Measurements from ENCODE around the gene AHNAK.
"Not testable (repeated sequence)": the region's sequence is repeated elsewhere in the genome, so short reads cannot be mapped to it uniquely, and the experiment has no call there.

The AHNAK gene

DNA sequence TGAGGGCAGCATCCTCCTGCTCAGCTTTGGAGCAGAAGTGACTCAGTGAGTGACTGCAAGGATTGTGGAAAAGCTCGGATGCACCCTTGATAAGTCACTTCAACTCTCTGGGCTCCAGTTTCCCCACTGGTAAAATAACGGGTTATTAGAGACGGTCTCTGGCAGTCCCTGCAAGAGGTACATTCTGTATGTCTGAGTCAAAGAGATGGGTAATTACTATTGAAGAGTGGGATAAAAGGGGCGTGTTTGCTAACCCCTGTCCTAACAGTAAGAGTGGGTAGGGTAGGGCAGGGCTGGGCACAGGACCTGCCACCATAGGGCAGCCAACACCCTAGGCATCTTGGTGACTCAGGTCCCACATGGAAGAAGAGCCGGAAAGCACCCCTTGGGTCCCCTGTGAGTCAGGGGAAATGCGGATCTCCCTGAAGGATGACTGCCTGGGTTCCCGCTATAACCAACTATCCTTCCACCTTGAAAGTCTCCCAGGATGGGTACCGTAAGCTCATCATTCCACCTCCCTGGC lies 7.3 kb upstream of the AHNAK start:
- DNase-seq (ENCODE audit: low read depth in 2 of 3, low spot score in 2 of 3): no peak

DNA sequence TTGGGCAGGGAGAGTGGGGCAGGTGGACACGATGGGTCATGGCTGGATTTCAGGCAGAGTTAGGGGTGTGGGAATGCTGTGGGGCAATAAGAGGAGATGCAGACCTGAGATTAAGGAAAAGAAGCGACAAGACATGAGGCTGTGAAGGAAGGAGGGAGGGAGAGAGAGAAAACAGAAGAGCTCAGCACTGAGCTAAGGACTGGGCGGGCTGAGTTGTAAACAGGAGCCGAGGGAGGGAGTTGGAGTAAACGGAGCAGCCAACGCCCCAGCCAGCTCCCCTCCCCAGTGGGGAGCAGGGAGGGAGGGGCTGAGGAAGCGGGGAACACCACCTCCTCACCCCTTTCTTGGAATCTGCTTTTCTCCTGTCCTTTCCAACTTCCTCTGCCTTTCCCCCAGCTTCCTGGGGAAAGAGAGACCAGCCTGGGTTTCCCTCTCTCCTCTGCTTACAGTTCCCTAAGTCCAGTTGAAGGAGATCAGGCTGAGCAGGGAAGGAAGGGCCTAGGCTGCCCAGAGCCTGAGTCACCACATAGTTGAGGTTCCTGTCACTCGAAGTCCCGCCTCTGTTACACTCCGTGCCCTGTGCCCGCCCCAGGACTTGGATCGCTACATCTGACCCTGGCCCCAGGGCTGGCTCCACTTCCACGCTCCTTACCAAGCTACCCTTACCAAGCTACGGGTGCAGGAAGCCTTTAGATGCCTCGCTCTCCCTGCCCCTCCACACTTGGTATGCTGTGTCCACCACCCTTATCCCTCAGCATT lies 6.7 kb upstream of the AHNAK start:
- DNase-seq (ENCODE audit: low read depth in 2 of 3, low spot score in 2 of 3): no peak

- DNase-seq (ENCODE audit: low read depth in 2 of 3, low spot score in 2 of 3): no peak
Measured at GRCh38 chr11:62552485-62553079, 6.0 kb upstream of the AHNAK start.

- not testable (repeated sequence) for DNase-seq (ENCODE audit: low read depth in 2 of 3, low spot score in 2 of 3)
Measured at GRCh38 chr11:62550478-62550877, 3.9 kb upstream of the AHNAK start.

DNA sequence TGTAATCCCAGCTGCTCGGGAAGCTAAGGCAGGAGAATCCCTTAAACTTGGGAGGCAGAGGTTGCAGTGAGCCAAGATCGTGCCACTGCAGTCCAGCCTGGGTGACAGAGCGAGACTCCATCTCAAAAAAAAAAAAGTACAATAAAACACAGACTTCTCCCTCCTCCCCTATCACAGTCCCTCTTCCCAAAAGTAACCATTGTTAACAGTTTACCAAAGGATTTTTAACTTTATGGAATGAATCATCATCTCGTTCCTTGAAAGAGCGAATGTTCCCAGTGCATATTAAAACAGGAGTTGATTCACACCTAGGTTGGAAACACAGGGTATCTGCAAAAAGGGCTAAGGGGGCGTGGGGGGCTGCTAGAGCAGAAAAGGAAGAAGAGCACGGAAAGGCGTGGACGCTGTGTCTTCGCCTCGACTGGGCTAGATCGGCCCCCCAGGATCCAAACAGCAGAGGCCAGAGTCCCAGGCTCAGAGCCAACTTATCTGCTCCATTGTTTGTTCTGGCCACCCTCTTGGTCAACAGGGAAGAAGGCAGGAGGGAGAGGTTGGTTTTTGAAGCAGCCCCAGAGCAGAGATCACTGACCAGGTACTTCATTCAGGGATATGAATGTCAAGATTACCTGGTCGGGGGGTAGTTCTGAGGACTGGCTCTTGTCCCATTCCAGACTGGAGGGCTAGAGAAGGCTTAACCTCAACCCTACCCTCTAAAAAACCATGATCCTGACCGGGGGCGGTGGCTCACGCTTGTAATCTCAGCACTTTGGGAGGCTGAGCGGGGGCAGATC lies 2.1 kb upstream of the AHNAK start:
- no peak for DNase-seq (ENCODE audit: low read depth in 2 of 3, low spot score in 2 of 3)

GRCh38 chr11:62547691-62548281 lies 1.2 kb upstream of the AHNAK start:
- no peak for DNase-seq (ENCODE audit: low read depth in 2 of 3, low spot score in 2 of 3)

- no peak for DNase-seq (ENCODE audit: low read depth in 2 of 3, low spot score in 2 of 3)
Measured at GRCh38 chr11:62546929-62547625, 471 bp upstream of the AHNAK start.

DNA sequence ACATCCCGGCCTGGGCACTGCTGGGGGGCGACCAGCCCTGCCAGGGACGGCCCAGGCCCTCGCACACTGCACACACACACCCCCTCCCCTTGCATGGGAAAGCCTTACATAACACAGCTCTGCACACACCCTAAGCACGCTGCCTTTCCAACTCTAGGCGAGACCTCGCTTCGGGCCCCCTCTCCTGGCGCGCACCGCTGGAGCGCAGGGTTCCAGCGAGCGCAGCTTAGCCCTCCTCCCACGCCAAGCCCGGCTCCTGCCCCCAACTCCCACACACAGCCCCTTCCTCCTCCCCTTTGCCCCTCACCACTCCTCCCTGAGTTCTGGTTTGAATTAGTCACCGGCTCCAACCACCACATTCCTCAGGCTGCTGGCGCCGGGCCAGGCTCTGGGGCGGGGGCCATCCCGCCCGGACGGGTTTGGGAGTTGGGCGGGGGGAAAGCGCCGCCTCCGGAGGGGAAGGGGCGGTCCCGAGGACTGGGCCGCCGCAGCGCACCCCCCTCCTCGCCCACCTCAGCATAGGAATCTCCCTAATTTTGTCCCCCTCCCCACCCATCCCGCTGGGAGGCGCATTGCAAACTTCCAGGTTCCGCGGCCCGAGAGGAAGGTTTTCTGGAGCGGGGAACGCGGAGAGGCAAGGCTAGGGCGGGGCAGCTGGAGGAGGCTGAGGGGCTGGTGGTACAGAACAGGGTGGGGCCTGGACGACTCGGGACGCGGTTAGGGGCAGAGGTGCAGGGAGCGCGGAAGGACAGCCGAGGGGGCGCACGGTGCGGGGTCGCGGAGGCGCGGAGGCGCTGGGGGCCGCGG lies 966 bp downstream of the AHNAK start:
- DNase-seq (ENCODE audit: low read depth in 2 of 3, low spot score in 2 of 3): peak in 1 of 3 experiments; percentile 40

DNA sequence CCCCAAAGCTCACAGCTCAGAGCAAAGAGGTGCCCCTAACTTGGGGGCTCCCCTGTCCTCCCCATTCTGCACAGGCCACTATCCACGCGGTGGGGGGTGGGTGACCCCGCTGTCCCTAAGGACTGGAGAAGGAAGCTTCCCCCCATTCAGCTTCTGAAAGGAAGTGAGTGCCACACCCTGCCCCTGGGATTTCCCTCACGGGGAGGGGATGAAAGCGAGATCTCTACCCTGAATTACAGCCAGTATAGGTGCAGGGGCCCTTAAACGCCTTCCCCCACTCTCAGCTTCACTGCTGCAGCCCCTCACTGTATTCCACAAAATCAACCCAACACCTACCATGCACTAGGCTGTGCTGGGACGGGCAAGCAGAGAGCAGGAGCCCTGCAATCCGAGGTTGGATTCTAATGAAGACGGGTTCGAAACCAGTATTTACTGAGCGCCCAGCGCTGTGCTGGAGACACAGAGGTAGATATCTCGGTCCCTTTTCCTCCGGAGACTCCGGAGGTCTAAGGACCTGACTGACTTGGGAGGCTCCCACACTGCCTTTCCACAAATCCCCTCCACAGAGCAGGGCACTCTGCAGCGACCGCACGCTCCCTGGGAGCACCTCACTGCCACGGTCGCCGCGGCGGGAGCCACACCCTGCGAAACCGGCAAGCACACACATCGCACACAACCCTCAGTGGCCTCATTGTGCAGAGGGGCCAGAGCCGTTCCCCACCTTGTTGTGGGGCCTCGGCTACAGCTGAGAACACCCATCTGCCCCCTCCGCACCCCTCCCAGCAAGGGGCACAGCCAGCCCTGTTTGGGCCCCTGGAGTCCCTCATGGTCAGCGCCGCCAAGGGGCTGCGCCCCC lies 1.8 kb downstream of the AHNAK start:
- no peak for DNase-seq (ENCODE audit: low read depth in 2 of 3, low spot score in 2 of 3)

DNA sequence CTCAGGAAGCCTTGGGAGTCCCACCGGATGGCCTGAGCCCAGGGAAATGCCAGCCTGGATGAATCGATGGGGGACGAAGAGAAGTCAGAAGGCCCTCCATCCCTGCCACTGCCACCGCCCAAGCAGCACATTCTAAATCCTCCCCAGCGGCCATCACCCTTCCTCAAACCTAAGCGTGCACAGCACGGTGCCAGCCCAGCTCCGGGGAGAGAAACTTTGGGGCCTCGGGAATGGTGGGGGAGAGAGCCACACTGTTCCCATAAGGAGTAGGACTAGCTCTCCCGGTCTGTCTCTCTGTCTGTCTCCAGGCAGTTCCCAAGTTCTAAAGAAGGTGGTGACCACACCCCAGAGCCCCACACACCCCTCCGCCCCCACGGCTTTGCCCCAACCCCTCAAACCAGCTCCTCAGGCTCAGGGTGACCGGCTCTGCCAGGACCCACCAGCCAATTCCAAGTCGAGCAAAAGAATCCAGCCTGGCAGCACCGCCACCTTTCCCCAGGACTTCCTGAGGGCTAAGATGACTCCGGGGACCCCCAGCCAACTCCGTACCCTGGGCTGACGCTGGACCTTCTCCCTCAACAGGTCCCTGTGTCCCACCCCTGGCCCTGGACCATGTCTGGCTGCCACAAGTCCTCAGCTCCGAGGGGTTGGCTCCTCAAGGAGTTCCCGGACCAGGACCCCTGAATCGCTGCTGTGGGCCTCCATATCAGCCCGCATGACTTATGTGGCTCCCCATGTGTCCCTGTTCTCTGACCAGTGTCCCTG lies 2.7 kb downstream of the AHNAK start:
- DNase-seq (ENCODE audit: low read depth in 2 of 3, low spot score in 2 of 3): no peak

DNA sequence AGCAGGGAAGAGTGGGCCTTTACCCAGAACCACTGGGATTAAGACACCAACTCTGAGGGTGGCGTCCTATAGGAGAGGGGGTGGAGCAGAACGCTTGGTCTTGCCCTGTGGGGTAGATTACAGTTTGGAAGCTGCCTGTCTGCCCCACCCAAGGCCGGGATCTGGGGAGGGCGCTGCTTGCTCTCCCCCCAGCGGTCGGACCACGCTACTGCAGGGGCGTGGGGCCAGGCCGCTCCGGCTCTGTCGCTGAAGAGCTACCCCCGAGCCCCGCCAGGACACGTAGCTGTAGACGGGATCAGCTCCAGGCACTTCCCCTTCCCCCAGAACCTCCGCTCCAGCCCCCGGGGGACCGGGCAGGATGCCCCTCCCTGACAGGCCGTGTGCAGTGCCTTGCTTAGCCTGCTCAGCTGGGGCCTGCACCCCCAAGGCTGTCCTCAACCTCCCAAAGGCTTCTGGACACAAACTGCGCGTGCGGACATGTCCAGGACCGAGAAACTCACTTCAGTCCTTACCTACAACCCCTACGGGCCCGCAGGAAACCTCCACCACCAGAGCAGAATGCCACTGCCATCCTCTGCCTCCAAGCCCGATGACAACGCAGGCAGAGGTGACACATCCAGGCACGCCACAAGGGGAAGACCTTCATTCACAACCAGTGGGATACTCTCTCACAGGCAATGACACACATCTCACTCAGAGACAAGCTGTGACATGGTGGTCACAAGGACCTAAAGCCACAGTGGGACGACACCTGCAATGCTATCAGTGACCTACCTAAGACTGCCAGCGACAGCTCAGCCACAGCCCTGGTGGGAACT lies 3.6 kb downstream of the AHNAK start:
- DNase-seq (ENCODE audit: low read depth in 2 of 3, low spot score in 2 of 3): peak in 1 of 3 experiments; percentile 49

DNA sequence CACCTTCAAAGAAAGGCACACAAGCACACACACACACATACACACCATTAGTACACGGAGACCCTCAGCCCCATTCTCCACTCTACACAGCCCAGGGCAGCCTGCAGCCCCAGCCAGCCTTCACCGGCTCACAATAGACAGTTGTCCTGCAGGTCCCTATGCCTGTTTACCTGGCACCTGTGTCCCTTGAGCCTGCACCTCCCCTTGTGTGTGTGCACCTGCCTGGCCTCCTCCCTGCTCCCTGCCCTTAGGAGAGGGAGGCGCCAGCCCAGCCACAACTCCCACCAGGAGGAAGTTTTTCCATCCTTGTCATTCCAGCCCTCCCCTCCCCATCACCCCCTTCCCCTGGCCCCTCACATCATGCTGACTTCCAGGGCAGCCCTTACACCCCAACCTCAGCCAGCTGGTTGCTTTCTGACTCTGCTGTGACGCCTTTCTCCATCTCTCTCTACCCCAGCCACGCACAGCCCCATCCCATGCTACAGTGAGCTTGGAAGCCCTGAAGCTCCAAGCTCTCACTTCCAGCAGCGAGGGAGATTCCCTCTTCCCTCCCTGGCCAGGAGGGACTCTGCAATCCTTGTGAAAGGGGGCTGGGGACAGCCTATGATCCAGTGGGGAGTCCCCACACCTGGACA lies 4.4 kb downstream of the AHNAK start:
- DNase-seq (ENCODE audit: low read depth in 2 of 3, low spot score in 2 of 3): no peak

DNA sequence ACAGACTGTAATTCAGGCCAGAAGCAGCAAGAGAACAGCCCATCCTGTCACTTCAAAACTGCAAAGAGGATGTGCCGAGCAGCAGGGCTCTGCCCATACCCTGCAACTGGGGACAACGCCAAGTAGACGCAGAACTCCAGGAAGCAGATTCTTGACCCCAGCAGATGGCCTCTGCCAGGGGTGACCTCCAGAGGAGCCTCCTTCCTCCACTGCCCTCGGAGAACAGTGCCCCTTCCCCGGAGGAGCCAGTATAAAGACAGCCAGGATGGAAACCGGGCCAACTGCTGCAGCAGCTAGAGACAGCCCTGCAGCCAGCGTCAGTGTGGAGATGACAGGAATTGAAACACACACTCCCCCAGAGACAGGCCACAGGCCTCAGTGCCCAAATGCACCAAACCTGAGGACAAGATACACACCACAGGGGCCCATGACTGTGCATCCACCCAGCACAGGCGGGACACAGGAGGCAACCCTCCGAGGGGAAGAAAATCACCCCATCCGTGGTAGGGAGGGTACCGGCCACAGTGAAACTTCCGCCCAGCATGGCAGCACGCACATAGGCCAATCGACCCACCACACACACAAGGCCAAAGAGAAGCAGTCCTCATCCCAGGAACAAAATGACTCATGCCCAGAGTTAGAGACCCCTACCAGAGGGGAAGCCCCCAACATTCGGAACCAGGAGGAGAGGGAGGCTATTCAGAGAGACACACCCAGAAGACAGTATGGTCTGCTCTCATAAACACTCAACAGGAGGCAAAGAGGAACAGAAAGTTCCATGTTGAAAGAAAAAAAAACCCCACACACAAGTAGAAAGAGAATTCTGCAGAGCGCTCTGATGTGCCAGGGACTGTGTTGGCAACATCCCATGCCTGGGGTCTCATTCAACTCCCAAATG lies 5.6 kb downstream of the AHNAK start:
- DNase-seq (ENCODE audit: low read depth in 2 of 3, low spot score in 2 of 3): peak in 1 of 3 experiments; percentile 12

DNA sequence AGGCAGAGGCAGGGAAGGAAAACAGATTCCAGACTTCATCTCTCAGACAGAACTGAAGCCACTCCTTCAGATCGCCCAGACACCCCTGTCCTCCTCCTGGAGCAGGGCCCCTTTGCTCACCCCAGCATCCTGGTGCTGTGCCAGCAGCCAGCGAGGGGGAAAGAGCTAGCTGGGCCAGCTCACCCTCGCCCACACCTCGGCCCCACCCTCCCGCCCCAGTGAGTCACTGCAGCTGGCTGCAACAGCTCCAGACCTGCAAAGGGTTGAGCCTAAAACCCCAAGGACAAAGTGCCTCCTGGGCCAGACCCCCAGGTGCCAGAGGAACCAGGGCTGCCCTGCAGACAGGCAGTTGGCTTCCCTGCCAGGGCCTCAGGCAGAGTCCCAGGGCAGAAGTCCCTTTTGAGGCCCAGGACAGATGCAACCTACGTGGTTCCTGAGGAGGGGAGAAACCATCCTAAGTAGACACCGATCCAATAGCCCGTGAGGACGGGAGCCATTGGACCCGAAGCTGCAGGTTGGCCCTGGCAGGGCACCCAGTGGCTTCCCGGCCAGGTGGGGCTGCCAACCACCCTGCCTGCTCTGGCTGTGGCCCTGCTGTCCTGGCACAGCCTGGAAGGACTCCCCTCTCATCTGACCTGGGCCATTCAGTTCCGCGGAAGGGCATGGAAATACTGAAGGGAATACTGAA lies 7.2 kb downstream of the AHNAK start:
- DNase-seq (ENCODE audit: low read depth in 2 of 3, low spot score in 2 of 3): peak in 1 of 3 experiments; percentile 40

GRCh38 chr11:62538470-62539237 lies 8.0 kb downstream of the AHNAK start:
- DNase-seq (ENCODE audit: low read depth in 2 of 3, low spot score in 2 of 3): no peak

All from activated CD8-positive, alpha-beta memory T cell treated with anti-CD3 and anti-CD28 coated beads for 48 hours (primary cell).